Measurements from ENCODE around the gene CD1B.

DNA sequence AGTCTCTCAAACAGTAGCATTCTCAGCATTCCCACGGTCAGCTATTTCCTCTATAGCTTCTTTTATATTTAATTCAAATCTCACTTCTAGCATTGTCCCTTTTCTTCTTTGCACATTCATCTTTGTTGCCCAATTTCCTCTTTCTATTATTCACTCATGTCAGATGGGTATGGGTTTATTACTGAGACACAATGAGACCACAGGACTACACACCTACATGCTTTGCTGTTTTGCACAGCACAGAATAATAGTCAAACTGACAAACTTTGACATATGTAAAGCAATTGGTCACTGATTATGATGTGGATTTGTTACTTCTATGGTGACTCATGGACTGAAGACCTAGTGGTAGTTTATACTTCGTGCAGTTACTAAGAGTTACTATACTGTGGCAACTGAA lies 47.4 kb downstream of the CD1B start:
- TF ChIP-seq, protein P1, sequence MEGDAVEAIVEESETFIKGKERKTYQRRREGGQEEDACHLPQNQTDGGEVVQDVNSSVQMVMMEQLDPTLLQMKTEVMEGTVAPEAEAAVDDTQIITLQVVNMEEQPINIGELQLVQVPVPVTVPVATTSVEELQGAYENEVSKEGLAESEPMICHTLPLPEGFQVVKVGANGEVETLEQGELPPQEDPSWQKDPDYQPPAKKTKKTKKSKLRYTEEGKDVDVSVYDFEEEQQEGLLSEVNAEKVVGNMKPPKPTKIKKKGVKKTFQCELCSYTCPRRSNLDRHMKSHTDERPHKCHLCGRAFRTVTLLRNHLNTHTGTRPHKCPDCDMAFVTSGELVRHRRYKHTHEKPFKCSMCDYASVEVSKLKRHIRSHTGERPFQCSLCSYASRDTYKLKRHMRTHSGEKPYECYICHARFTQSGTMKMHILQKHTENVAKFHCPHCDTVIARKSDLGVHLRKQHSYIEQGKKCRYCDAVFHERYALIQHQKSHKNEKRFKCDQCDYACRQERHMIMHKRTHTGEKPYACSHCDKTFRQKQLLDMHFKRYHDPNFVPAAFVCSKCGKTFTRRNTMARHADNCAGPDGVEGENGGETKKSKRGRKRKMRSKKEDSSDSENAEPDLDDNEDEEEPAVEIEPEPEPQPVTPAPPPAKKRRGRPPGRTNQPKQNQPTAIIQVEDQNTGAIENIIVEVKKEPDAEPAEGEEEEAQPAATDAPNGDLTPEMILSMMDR (IDR thresholded peaks at IDR 0.05) = no peak
- no peak for TF ChIP-seq POLR2A (IDR thresholded peaks at IDR 0.05)
